A549 (cell line): ENCODE results near the gene C15orf62. TPM values are rescaled to one million over a fixed set of nuclear protein-coding genes. Genes with fewer than 3 reads are reported as not detected.
A peak's percentile ranks its signal among the peaks of the same experiment; 100 is the strongest.

ENCODE experiments used
- ATAC-seq, 2 experiments: fragments of 200-7000 bp in 1 of 2; fragments of >200 bp in 1 of 2; cut with Nextera tagmentation in 1 of 2; cut with Tn5 transposase in 1 of 2; 3 replicates each; pipeline versions ENCODE4 v1.8.0 to v1.9.1; 2018 to 2020; ENCODE audit warnings: mild to moderate bottlenecking in 1 of 2, moderate library complexity in 1 of 2
- CTCF ChIA-PET: fragments of 300-600 bp; sonication (Branson Sonifier 250); formaldehyde crosslinking; extraction: SDS; loops from one replicate; lab custom pipeline; 2021; ENCODE audit warnings: antibody characterized with exemption, inconsistent platforms; lab: Yijun Ruan, JAX
- POLR2A ChIA-PET: fragments of 350-600 bp; formaldehyde crosslinking; extraction: SDS; loops from one replicate; lab custom pipeline; 2021; ENCODE audit warnings: antibody characterized with exemption, inconsistent platforms; lab: Yijun Ruan, JAX
- DNase-seq, 2 experiments: peaks; one replicate each; pipeline versions ENCODE4 v3.0.0 to v3.0.0-alpha.2; 2011 to 2016; ENCODE audit warnings: low read depth in 1 of 2, low spot score in 1 of 2
- FAIRE-seq: peaks from 2 replicates; lab custom pipeline; 2011; peaks lifted over from hg19 to GRCh38; lab: Jason Lieb, UNC
- H3K27ac ChIP-seq, 2 experiments: fragments of >200 bp; sonication (Bioruptor Twin); formaldehyde crosslinking; 3 replicates each; pipeline ENCODE4 v1.5.1; 2016 to 2017
- H3K4me1 ChIP-seq: fragments of >200 bp; sonication (Bioruptor Twin); formaldehyde crosslinking; 3 replicates; pipeline ENCODE4 v1.6.1; 2016
- H3K4me2 ChIP-seq: fragments of >200 bp; sonication (Bioruptor Twin); formaldehyde crosslinking; 3 replicates; pipeline ENCODE4 v1.6.1; 2016
- H3K4me3 ChIP-seq: fragments of >200 bp; sonication (Bioruptor Twin); formaldehyde crosslinking; 3 replicates; pipeline ENCODE4 v1.5.1; 2016
- H3K9me3 ChIP-seq: fragments of >200 bp; sonication (Bioruptor Twin); formaldehyde crosslinking; 3 replicates; pipeline ENCODE4 v1.6.1; 2016
- BHLHE40 ChIP-seq: IDR thresholded peaks from 2 replicates; pipeline ENCODE4 v1.6.1; 2012; ENCODE audit warnings: low read depth, low read length, inconsistent platforms
- CBX2 ChIP-seq: fragments of 200-600 bp; sonication (generic); IDR thresholded peaks from 2 replicates; pipeline ENCODE4 v1.6.1; 2016; ENCODE audit warnings: low read depth, mild to moderate bottlenecking, borderline replicate concordance
- EP300 ChIP-seq, 2 experiments: fragments of >200 bp; sonication (Bioruptor Twin); formaldehyde crosslinking; IDR thresholded peaks; 2 replicates in 1 of 2; 3 replicates in 1 of 2; pipeline ENCODE4 v1.6.1; 2016 to 2017
- HDAC2 ChIP-seq: fragments of 200-600 bp; sonication (generic); IDR thresholded peaks from 2 replicates; pipeline ENCODE4 v1.6.1; 2016
- HOXB5 ChIP-seq: fragments of 250-450 bp; sonication (Bioruptor Pico); IDR thresholded peaks from 2 replicates; pipeline ENCODE4 v1.5.0; 2020; ENCODE audit warnings: mild to moderate bottlenecking, moderate library complexity
- KDM1A ChIP-seq: fragments of 200-600 bp; sonication (generic); IDR thresholded peaks from 2 replicates; pipeline ENCODE4 v1.6.1; 2016; ENCODE audit warnings: low read depth, mild to moderate bottlenecking
- KDM5A ChIP-seq: fragments of 200-600 bp; sonication (generic); IDR thresholded peaks from 2 replicates; pipeline ENCODE4 v1.6.1; 2016; ENCODE audit warnings: antibody characterized with exemption, mild to moderate bottlenecking
- MAFK ChIP-seq: fragments of 450-650 bp; IDR thresholded peaks from 2 replicates; pipeline ENCODE4 v1.6.1; 2014; ENCODE audit not compliant: partially characterized antibody
- MAX ChIP-seq: IDR thresholded peaks from 2 replicates; pipeline ENCODE4 v1.6.1; 2012
- NFE2L2 ChIP-seq: fragments of 150-350 bp; conservative IDR thresholded peaks from 2 replicates; pipeline ENCODE4 v1.6.1; 2014; ENCODE audit warnings: low read length
- NPAS2 ChIP-seq: fragments of 250-450 bp; sonication (Bioruptor Pico); IDR thresholded peaks from 2 replicates; pipeline ENCODE4 v1.8.0; 2022; ENCODE audit warnings: mild to moderate bottlenecking, moderate library complexity, borderline replicate concordance
- RAD21 ChIP-seq, 2 experiments: fragments of >200 bp in 1 of 2; sonication (Bioruptor Twin) in 1 of 2; formaldehyde crosslinking in 1 of 2; IDR thresholded peaks in 1 of 2; conservative IDR thresholded peaks in 1 of 2; 2 replicates in 1 of 2; 3 replicates in 1 of 2; pipeline ENCODE4 v1.6.1; 2012 to 2018; ENCODE audit warnings: inconsistent platforms in 1 of 2
- RCOR1 ChIP-seq: fragments of 150-350 bp; IDR thresholded peaks from 2 replicates; pipeline ENCODE4 v1.6.1; 2014; ENCODE audit warnings: antibody characterized with exemption, low read length, low read depth
- REST ChIP-seq: fragments of 200-600 bp; sonication (generic); IDR thresholded peaks from 2 replicates; pipeline ENCODE4 v1.6.1; 2016; ENCODE audit warnings: antibody characterized with exemption, mild to moderate bottlenecking, moderate library complexity
- RFX5 ChIP-seq: fragments of 450-650 bp; IDR thresholded peaks from 2 replicates; pipeline ENCODE4 v1.7.1; 2014; ENCODE audit warnings: antibody characterized with exemption, mild to moderate bottlenecking, moderate library complexity
- RNF2 ChIP-seq: fragments of 200-600 bp; sonication (generic); IDR thresholded peaks from 2 replicates; pipeline ENCODE4 v1.6.1; 2016; ENCODE audit warnings: low read depth, mild to moderate bottlenecking, antibody characterized with exemption, moderate library complexity, borderline replicate concordance
- SREBF2 ChIP-seq: fragments of 450-650 bp; IDR thresholded peaks from 2 replicates; pipeline ENCODE4 v1.6.1; 2014; ENCODE audit warnings: mild to moderate bottlenecking, moderate library complexity
- USF2 ChIP-seq: fragments of 450-650 bp; IDR thresholded peaks from 2 replicates; pipeline ENCODE4 v1.6.1; 2014; ENCODE audit warnings: antibody characterized with exemption
- WGBS: methylation state at CpG from one replicate; pipeline ENCODE4 v1.1.6; 2017; ENCODE audit errors: missing lambda C conversion rate; 5-methylcytosine and 5-hydroxymethylcytosine counted together
- polyA plus RNA-seq, 4 experiments: library from polyadenylated mRNA; depleted of rRNA in 3 of 4; stranded (reverse); fragments of >200 nt; fragmentation: RNase III in 1 of 4; extraction: RNeasy Plus Mini Kit Qiagen cat#74134 plus additional on column Dnase treatment in 1 of 4; gene quantifications; 2 replicates in 3 of 4; 3 replicates in 1 of 4; pipeline ENCODE4 v1.2.3, GENCODE V29; 2011 to 2017
- small RNA-seq, 6 experiments: library from RNA; depleted of rRNA; stranded (forward); fragments of <200 nt; gene quantifications; one replicate each; pipeline ENCODE3, GENCODE V24; 2012

The C15orf62 gene
- polyA plus RNA-seq, 2 of the 4 experiments (the other 2 are of a cell fraction) = 0.10 to 0.13 TPM

GRCh38 chr15:40819048-40819447 is 49.3 kb downstream of the C15orf62 start:
- peaks cover 8% of the 10 kb centered on the region; the same call in 2 of the 3 replicates for H3K4me1 ChIP-seq
- H3K9me3 ChIP-seq = no peaks in the 10 kb centered on the region
- WGBS = 74% methylated on average over 7 of the region's 7 CpGs
- H3K4me3 ChIP-seq = no peak overlapping the region
- DNase-seq (no peak), FAIRE-seq (no peak), ATAC-seq (no peak)
- ChIA-PET CTCF (interaction anchor here (1.3 kb wide), 1 partner anchor 38 kb away, joined by 4 read pairs; no protein-coding TSS in a partner anchor), POLR2A (no interaction called here)
- no peak overlapping the region for H3K27ac ChIP-seq
- H3K4me2 ChIP-seq = no peak overlapping the region
- TF ChIP-seq KDM5A (no peak), MAFK (peak; percentile 54)

GRCh38 chr15:40821195-40821594 is 51.4 kb downstream of the C15orf62 start:
- Histone ChIP-seq H3K4me2 (no peak overlapping the region), H3K4me1 (peaks cover 29% of the 10 kb centered on the region), H3K9me3 (no peaks in the 10 kb centered on the region), H3K27ac (no peak overlapping the region), H3K4me3 (no peak overlapping the region)
- POLR2A ChIA-PET = no interaction called here
- FAIRE-seq (no peak), DNase-seq (no peak), ATAC-seq (no peak)
- TF ChIP-seq MAX (no peak), KDM5A (no peak), NFE2L2 (no peak), REST (no peak), BHLHE40 (no peak), HDAC2 (no peak), RAD21 (conservative IDR thresholded peaks at IDR 0.05 in 1 of 2, IDR thresholded peaks at IDR 0.05 in 1 of 2) (no peak), USF2 (no peak), NPAS2 (no peak), RNF2 (no peak), SREBF2 (no peak), RFX5 (no peak), KDM1A (no peak), CBX2 (no peak), RCOR1 (no peak), EP300 (IDR thresholded peaks at IDR 0.05) (no peak), HOXB5 (CRISPR knock-in tag) (no peak)
- 86% methylated on average over 2 of the region's 2 CpGs for WGBS
- CTCF ChIA-PET = interaction anchor here (0.6 kb wide), 1 partner anchor 28 kb away, joined by 4 read pairs; no protein-coding TSS in a partner anchor

Small RNAs within 50 kb of the gene (small RNA-seq; reads per million reads assigned to genes)
- gene SUMO2P15 = 0 reads per million in 6 experiments

Other genes starting within 250 kb of the C15orf62 start
- 9.7 and 13.1 TPM in 2 replicates for gene CCDC32, start 204.9 kb upstream of the C15orf62 start, polyA plus RNA-seq (2011; rRNA removed)
- 20.6 to 27.0 TPM (median 25.0 TPM) in 3 replicates for gene CCDC32, start 204.9 kb upstream of the C15orf62 start, polyA plus RNA-seq (2017; fragmentation: RNase III; extraction: RNeasy Plus Mini Kit Qiagen cat#74134 plus additional on column Dnase treatment)
- 6.7 and 7.3 TPM in 2 replicates for gene RPUSD2, start 200.7 kb upstream of the C15orf62 start, polyA plus RNA-seq (2011; rRNA removed)
- gene RPUSD2, start 200.7 kb upstream of the C15orf62 start, polyA plus RNA-seq (2017; fragmentation: RNase III; extraction: RNeasy Plus Mini Kit Qiagen cat#74134 plus additional on column Dnase treatment) = 9.6 to 10.3 TPM (median 9.9 TPM) in 3 replicates
- 10.5 and 13.2 TPM in 2 replicates for gene KNL1, start 175.7 kb upstream of the C15orf62 start, polyA plus RNA-seq (2011; rRNA removed)
- 6.3 to 7.6 TPM (median 7.5 TPM) in 3 replicates for gene KNL1, start 175.7 kb upstream of the C15orf62 start, polyA plus RNA-seq (2017; fragmentation: RNase III; extraction: RNeasy Plus Mini Kit Qiagen cat#74134 plus additional on column Dnase treatment)
- 11.5 and 12.9 TPM in 2 replicates for gene RAD51, start 74.8 kb upstream of the C15orf62 start, polyA plus RNA-seq (2011; rRNA removed)
- gene RAD51, start 74.8 kb upstream of the C15orf62 start, polyA plus RNA-seq (2017; fragmentation: RNase III; extraction: RNeasy Plus Mini Kit Qiagen cat#74134 plus additional on column Dnase treatment) = 14.4 to 17.2 TPM (median 16.5 TPM) in 3 replicates
- gene RMDN3, start 14.7 kb upstream of the C15orf62 start, polyA plus RNA-seq (2011; rRNA removed) = 13.4 and 15.4 TPM in 2 replicates
- 16.9 to 17.9 TPM (median 17.2 TPM) in 3 replicates for gene RMDN3, start 14.7 kb upstream of the C15orf62 start, polyA plus RNA-seq (2017; fragmentation: RNase III; extraction: RNeasy Plus Mini Kit Qiagen cat#74134 plus additional on column Dnase treatment)
- 6.9 and 7.7 TPM in 2 replicates for gene GCHFR, start 5.9 kb upstream of the C15orf62 start, polyA plus RNA-seq (2011; rRNA removed)
- 6.9 to 9.7 TPM (median 7.7 TPM) in 3 replicates for gene GCHFR, start 5.9 kb upstream of the C15orf62 start, polyA plus RNA-seq (2017; fragmentation: RNase III; extraction: RNeasy Plus Mini Kit Qiagen cat#74134 plus additional on column Dnase treatment)
- gene ZFYVE19, start 37.1 kb downstream of the C15orf62 start, polyA plus RNA-seq (2011; rRNA removed) = 15.6 and 20.5 TPM in 2 replicates
- gene ZFYVE19, start 37.1 kb downstream of the C15orf62 start, polyA plus RNA-seq (2017; fragmentation: RNase III; extraction: RNeasy Plus Mini Kit Qiagen cat#74134 plus additional on column Dnase treatment) = 21.1 to 25.6 TPM (median 23.7 TPM) in 3 replicates
- gene DNAJC17, start 37.5 kb downstream of the C15orf62 start, polyA plus RNA-seq (2011; rRNA removed) = 17.7 and 24.4 TPM in 2 replicates
- gene DNAJC17, start 37.5 kb downstream of the C15orf62 start, polyA plus RNA-seq (2017; fragmentation: RNase III; extraction: RNeasy Plus Mini Kit Qiagen cat#74134 plus additional on column Dnase treatment) = 19.2 to 22.3 TPM (median 19.5 TPM) in 3 replicates
- gene PPP1R14D, start 58.7 kb downstream of the C15orf62 start, polyA plus RNA-seq (2011; rRNA removed) = 0.86 and 1.1 TPM in 2 replicates
- gene PPP1R14D, start 58.7 kb downstream of the C15orf62 start, polyA plus RNA-seq (2017; fragmentation: RNase III; extraction: RNeasy Plus Mini Kit Qiagen cat#74134 plus additional on column Dnase treatment) = 0.21 to 0.46 TPM (median 0.45 TPM) in 3 replicates
- 0.79 and 0.99 TPM in 2 replicates for gene SPINT1, start 74.1 kb downstream of the C15orf62 start, polyA plus RNA-seq (2011; rRNA removed)
- gene SPINT1, start 74.1 kb downstream of the C15orf62 start, polyA plus RNA-seq (2017; fragmentation: RNase III; extraction: RNeasy Plus Mini Kit Qiagen cat#74134 plus additional on column Dnase treatment) = 0.28 to 0.80 TPM (median 0.54 TPM) in 3 replicates
- 13.0 and 13.9 TPM in 2 replicates for gene RHOV, start 104.3 kb downstream of the C15orf62 start, polyA plus RNA-seq (2011; rRNA removed)
- gene RHOV, start 104.3 kb downstream of the C15orf62 start, polyA plus RNA-seq (2017; fragmentation: RNase III; extraction: RNeasy Plus Mini Kit Qiagen cat#74134 plus additional on column Dnase treatment) = 4.9 to 7.6 TPM (median 6.9 TPM) in 3 replicates
- gene VPS18, start 124.5 kb downstream of the C15orf62 start, polyA plus RNA-seq (2011; rRNA removed) = 9.0 and 10.7 TPM in 2 replicates
- gene VPS18, start 124.5 kb downstream of the C15orf62 start, polyA plus RNA-seq (2017; fragmentation: RNase III; extraction: RNeasy Plus Mini Kit Qiagen cat#74134 plus additional on column Dnase treatment) = 12.4 to 15.2 TPM (median 14.6 TPM) in 3 replicates
- 0.09 and 0.16 TPM in 2 replicates for gene DLL4, start 159.4 kb downstream of the C15orf62 start, polyA plus RNA-seq (2011; rRNA removed)
- gene DLL4, start 159.4 kb downstream of the C15orf62 start, polyA plus RNA-seq (2017; fragmentation: RNase III; extraction: RNeasy Plus Mini Kit Qiagen cat#74134 plus additional on column Dnase treatment) = 0.09 to 0.28 TPM (median 0.13 TPM) in 3 replicates
- 22.2 and 25.3 TPM in 2 replicates for gene CHAC1, start 183.5 kb downstream of the C15orf62 start, polyA plus RNA-seq (2011; rRNA removed)
- 3.8 to 4.9 TPM (median 4.5 TPM) in 3 replicates for gene CHAC1, start 183.5 kb downstream of the C15orf62 start, polyA plus RNA-seq (2017; fragmentation: RNase III; extraction: RNeasy Plus Mini Kit Qiagen cat#74134 plus additional on column Dnase treatment)